CD14-positive monocyte (primary cell): ENCODE measurements around the gene RPL18. TPM values are rescaled to one million over a fixed set of nuclear protein-coding genes. Genes with fewer than 3 reads are reported as not detected.
A peak's percentile ranks its signal among the peaks of the same experiment; 100 is the strongest.

ENCODE experiments used
- DNase-seq, 3 donors: peaks; one replicate each; pipeline ENCODE4 v3.0.0-alpha.2; 2011 to 2022
- H2AFZ ChIP-seq: 2 replicates; pipeline ENCODE4 v1.6.0; 2012; ENCODE audit warnings: mild to moderate bottlenecking, low read depth, low read length, inconsistent platforms; ENCODE audit not compliant: insufficient read depth, poor library complexity, severe bottlenecking
- H3K27ac ChIP-seq, 2 donors: 1 replicate in 1 of 2; 2 replicates in 1 of 2; pipeline ENCODE4 v1.5.1; 2012 to 2013; ENCODE audit warnings: low read length in 2 of 2, control low read depth in 1 of 2, inconsistent platforms in 1 of 2, low read depth in 1 of 2, mild to moderate bottlenecking in 1 of 2
- H3K27me3 ChIP-seq, 2 donors: one replicate each; pipeline versions ENCODE4 v1.6.0 to v1.6.1; 2011 to 2013; ENCODE audit warnings: low read length in 2 of 2; ENCODE audit not compliant: control insufficient read depth in 2 of 2, insufficient read depth in 2 of 2
- H3K36me3 ChIP-seq, 2 donors: replicated peaks in 1 of 2; 1 replicate in 1 of 2; 2 replicates in 1 of 2; pipeline versions ENCODE4 v1.5.1 to v1.6.1; 2012 to 2013; ENCODE audit warnings: low read length in 2 of 2, control low read depth in 1 of 2, inconsistent platforms in 1 of 2, mild to moderate bottlenecking in 1 of 2; ENCODE audit not compliant: insufficient read depth in 2 of 2, control insufficient read depth in 1 of 2
- H3K4me1 ChIP-seq, 2 donors: 1 replicate in 1 of 2; 2 replicates in 1 of 2; pipeline versions ENCODE4 v1.5.1 to v1.6.1; 2012 to 2013; ENCODE audit warnings: low read length in 2 of 2, control low read depth in 1 of 2, inconsistent platforms in 1 of 2, mild to moderate bottlenecking in 1 of 2, moderate library complexity in 1 of 2; ENCODE audit not compliant: insufficient read depth in 2 of 2, control insufficient read depth in 1 of 2
- H3K4me2 ChIP-seq: replicated peaks from 2 replicates; pipeline ENCODE3; 2012; ENCODE audit warnings: low read length, moderate library complexity, mild to moderate bottlenecking; ENCODE audit not compliant: poor library complexity, severe bottlenecking; ENCODE audit errors: extremely low read depth
- H3K4me3 ChIP-seq, 3 experiments: fragments of 200-600 bp in 1 of 3; sonication (generic) in 1 of 3; replicated peaks in 1 of 3; 1 replicate in 2 of 3; 2 replicates in 1 of 3; pipeline ENCODE4 v1.5.1; 2011 to 2013; ENCODE audit warnings: low read length in 3 of 3, mild to moderate bottlenecking in 3 of 3, control low read depth in 2 of 3, low read depth in 2 of 3, inconsistent platforms in 1 of 3, moderate library complexity in 1 of 3
- H3K79me2 ChIP-seq: 2 replicates; pipeline ENCODE4 v1.6.0; 2012; ENCODE audit warnings: mild to moderate bottlenecking, control low read depth, inconsistent platforms, low read length, moderate library complexity; ENCODE audit not compliant: insufficient read depth
- H3K9ac ChIP-seq: 2 replicates; pipeline ENCODE4 v1.6.0; 2017; ENCODE audit warnings: low read length, mild to moderate bottlenecking; ENCODE audit not compliant: insufficient read depth, poor library complexity, severe bottlenecking
- H3K9me3 ChIP-seq, 2 donors: replicated peaks in 1 of 2; 1 replicate in 1 of 2; 2 replicates in 1 of 2; pipeline versions ENCODE4 v1.5.1 to v1.6.1; 2012 to 2013; ENCODE audit warnings: low read length in 2 of 2, control low read depth in 1 of 2; ENCODE audit not compliant: control insufficient read depth in 1 of 2, insufficient read depth in 1 of 2
- H4K20me1 ChIP-seq: 2 replicates; pipeline ENCODE4 v1.6.0; 2012; ENCODE audit warnings: mild to moderate bottlenecking, low read length, control low read depth, moderate library complexity; ENCODE audit not compliant: insufficient read depth
- H3K27ac Mint-ChIP-seq, 7 donors: one replicate each; pipeline ENCODE4 v1.8.0; 2020; ENCODE audit warnings: mild to moderate bottlenecking in 7 of 7, mixed read lengths in 7 of 7, moderate library complexity in 6 of 7, inconsistent platforms in 2 of 7
- H3K27me3 Mint-ChIP-seq, 3 donors: one replicate each; pipeline ENCODE4 v1.8.0; 2021 to 2022; ENCODE audit warnings: low read depth in 3 of 3, mild to moderate bottlenecking in 3 of 3, mixed read lengths in 3 of 3, moderate library complexity in 3 of 3, inconsistent platforms in 1 of 3
- H3K36me3 Mint-ChIP-seq, 2 donors: one replicate each; pipeline ENCODE4 v1.8.0; 2020; ENCODE audit warnings: mixed read lengths in 2 of 2, inconsistent platforms in 1 of 2, mild to moderate bottlenecking in 1 of 2
- H3K4me1 Mint-ChIP-seq: one replicate; pipeline ENCODE4 v1.8.0; 2020; ENCODE audit warnings: mild to moderate bottlenecking, mixed read lengths
- H3K4me3 Mint-ChIP-seq, 2 donors: one replicate each; pipeline ENCODE4 v1.8.0; 2020; ENCODE audit warnings: mild to moderate bottlenecking in 2 of 2, mixed read lengths in 2 of 2, moderate library complexity in 1 of 2
- H3K9me3 Mint-ChIP-seq, 7 donors: one replicate each; pipeline ENCODE4 v1.8.0; 2020 to 2022; ENCODE audit warnings: mixed read lengths in 7 of 7, mild to moderate bottlenecking in 6 of 7, moderate library complexity in 6 of 7, inconsistent platforms in 2 of 7
- CTCF ChIP-seq: fragments of 200-600 bp; IDR thresholded peaks from one replicate; pipeline ENCODE4 v1.8.0; 2022; ENCODE audit warnings: antibody characterized with exemption, mild to moderate bottlenecking
- WGBS: methylation state at CpG from one replicate; pipeline ENCODE4 v1.1.5; 2013; ENCODE audit warnings: missing lambda C conversion rate; ENCODE audit not compliant: insufficient coverage; 5-methylcytosine and 5-hydroxymethylcytosine counted together
- intact Hi-C, 2 donors: fragments of 100-400 bp; cut with micrococcal nuclease; formaldehyde crosslinking; loops; one replicate each; pipeline versions ENCODE4 v1.15.0 to v1.15.1; 2023
- polyA plus RNA-seq, 3 donors: library from polyadenylated mRNA; depleted of rRNA in 1 of 3; unstranded in 2 of 3; stranded (reverse) in 1 of 3; fragments of 300-500 nt in 2 of 3; fragments of >200 nt in 1 of 3; fragmentation: Illumina TruSeq in 2 of 3; gene quantifications; 1 replicate in 2 of 3; 2 replicates in 1 of 3; pipeline ENCODE4 v1.2.3, GENCODE V29; 2012 to 2021

Gene RPL18
- polyA plus RNA-seq, 3 donors, result 803 to 1,540 (median 892) TPM

GRCh38 chr19:48656840-48657474 lies 38.0 kb upstream of the RPL18 start:
- intact Hi-C loops, result no loop called here
- Mint-ChIP-seq H3K27me3 (peaks cover 5 to 8% (median 7%) of the 10 kb centered on the region in 3 donors), H3K27ac (peak overlapping the region in 1 of 7 donors; percentile 70), H3K36me3 (no peaks in the 10 kb centered on the region), H3K9me3 (peaks cover 0 to 3% (median 0%) of the 10 kb centered on the region in 7 donors), H3K4me1 (peaks cover 23% of the 10 kb centered on the region), H3K4me3 (no peak overlapping the region)
- Histone ChIP-seq H4K20me1 (no peaks in the 10 kb centered on the region), H3K4me3 (no peak overlapping the region), H3K27ac (no peak overlapping the region), H3K9ac (no peak overlapping the region), H3K79me2 (no peaks in the 10 kb centered on the region), H3K4me1 (peaks cover 24 to 28% of the 10 kb centered on the region in 2 donors), H2AFZ (no peak overlapping the region), H3K27me3 (no peaks in the 10 kb centered on the region), H3K36me3 (no peaks in the 10 kb centered on the region), H3K9me3 (no peaks in the 10 kb centered on the region), H3K4me2 (no peak overlapping the region)
- no peak for DNase-seq
- no peak for TF ChIP-seq CTCF
- 69% methylated on average over 11 of the region's 16 CpGs for whole genome bisulfite sequencing

- H3K4me3 ChIP-seq, result no peak overlapping the region
- H3K9ac ChIP-seq, result no peak overlapping the region
- no peak overlapping the region for H3K4me2 ChIP-seq
- intact Hi-C loops, result no loop called here
- no peaks in the 10 kb centered on the region for H3K27me3 ChIP-seq
- H3K27ac ChIP-seq, result no peak overlapping the region
- H3K36me3 ChIP-seq, result no peaks in the 10 kb centered on the region
- H3K4me1 ChIP-seq, result peaks cover 9 to 11% of the 10 kb centered on the region in 2 donors
- no peak for DNase-seq
- H3K9me3 ChIP-seq, result no peaks in the 10 kb centered on the region
- WGBS, result 48% methylated on average over 11 of the region's 11 CpGs
- Mint-ChIP-seq H3K9me3 (peaks cover 0 to 3% (median 0%) of the 10 kb centered on the region in 7 donors), H3K36me3 (no peaks in the 10 kb centered on the region), H3K27me3 (peaks cover 7 to 8% (median 7%) of the 10 kb centered on the region in 3 donors), H3K27ac (peak overlapping the region in 1 of 7 donors; percentile 73), H3K4me3 (no peak overlapping the region), H3K4me1 (peaks cover 17% of the 10 kb centered on the region)
- H2AFZ ChIP-seq, result no peak overlapping the region
- H3K79me2 ChIP-seq, result no peaks in the 10 kb centered on the region
- no peak for TF ChIP-seq CTCF
- H4K20me1 ChIP-seq, result no peaks in the 10 kb centered on the region
Observed at GRCh38 chr19:48654299-48655059, 35.5 kb upstream of the RPL18 start.
